HG03045 (cell line): ENCODE measurements around the gene RFPL3.
"Not testable (repeated sequence)": the region's sequence is repeated elsewhere in the genome, so short reads cannot be mapped to it uniquely, and the experiment has no call there.

Experiments used
- ATAC-seq: cut with Tn5 transposase; IDR thresholded peaks from one replicate; pipeline ENCODE4 v1.9.1; 2021; ENCODE audit warnings: mild to moderate bottlenecking, moderate library complexity; ENCODE audit not compliant: unreplicated experiment

Gene RFPL3

GRCh38 chr22:32329202-32329645 is 28.4 kb upstream of the RFPL3 start:
- no peak for ATAC-seq

- ATAC-seq: no peak
These were observed 26.3 kb upstream of the RFPL3 start for GRCh38 chr22:32331236-32331917.

GRCh38 chr22:32331918-32332725 is 25.5 kb upstream of the RFPL3 start:
- no peak for ATAC-seq

DNA sequence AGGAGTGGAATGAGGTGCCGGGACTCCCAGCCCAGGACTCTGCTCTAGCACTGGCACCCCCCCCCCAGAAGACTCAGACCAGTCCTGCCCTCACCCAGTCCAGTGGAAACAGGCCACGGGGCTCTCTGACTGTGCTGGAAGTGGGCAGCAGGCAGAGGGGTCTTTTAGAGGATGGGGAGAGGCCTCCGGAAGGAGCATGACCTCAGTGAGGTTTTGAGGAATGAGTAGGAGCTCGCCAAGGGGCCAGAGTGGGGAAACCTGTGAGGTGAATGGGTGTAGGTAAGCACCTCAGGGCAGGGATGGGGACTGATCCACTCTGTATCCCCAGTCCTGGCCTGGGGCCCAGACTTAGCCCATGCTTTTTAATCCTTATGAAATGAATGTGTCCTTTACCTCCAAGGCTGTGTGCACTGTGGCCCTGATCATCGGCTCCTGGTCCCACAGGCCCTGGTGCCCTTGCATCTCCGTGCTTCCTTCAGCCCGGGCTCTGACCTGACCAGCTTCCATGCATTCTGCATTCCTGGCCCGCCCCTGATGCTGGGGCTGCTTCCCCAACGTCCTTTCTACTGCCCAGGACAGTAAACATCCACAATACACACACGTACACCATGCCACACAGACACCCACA is 24.4 kb upstream of the RFPL3 start:
- no peak for ATAC-seq

GRCh38 chr22:32333769-32334659 is 23.7 kb upstream of the RFPL3 start:
- no peak for ATAC-seq

- no peak for ATAC-seq
These were observed 22.9 kb upstream of the RFPL3 start for GRCh38 chr22:32334660-32335365.

GRCh38 chr22:32335471-32335870 is 22.2 kb upstream of the RFPL3 start:
- no peak for ATAC-seq

- no peak for ATAC-seq
These were observed 21.5 kb upstream of the RFPL3 start for GRCh38 chr22:32336121-32336603.

DNA sequence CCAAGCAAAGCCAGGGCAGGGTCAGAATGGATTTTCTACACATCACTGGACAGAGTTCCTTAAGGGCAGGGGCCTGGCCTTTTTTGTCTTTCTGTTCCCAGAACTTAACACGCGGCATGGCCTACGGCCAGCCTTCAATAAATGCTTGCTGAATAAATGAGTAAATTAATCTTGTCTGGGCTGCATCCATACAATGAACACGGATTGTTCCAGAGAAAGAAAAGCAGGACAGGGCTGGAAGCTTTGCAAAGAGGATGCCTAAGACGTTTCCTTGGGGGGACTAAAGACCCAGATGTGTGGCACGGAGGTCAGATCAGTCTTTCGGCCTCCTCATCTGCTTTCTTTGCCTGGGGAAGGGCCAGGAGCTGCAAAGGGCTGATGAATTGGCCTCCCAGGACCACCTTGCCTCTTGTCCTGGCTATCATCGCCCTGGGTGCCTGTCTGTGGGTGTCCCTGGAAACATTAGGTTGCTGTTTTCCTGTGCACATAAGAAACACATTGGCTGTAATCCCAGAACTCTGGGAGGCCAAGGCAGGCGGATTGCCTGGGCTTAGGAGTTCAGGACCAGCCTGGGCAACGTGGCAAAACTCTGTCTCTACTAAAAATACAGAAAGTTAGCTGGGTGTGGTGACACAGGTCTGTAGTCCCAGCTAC is 20.8 kb upstream of the RFPL3 start:
- no peak for ATAC-seq

DNA sequence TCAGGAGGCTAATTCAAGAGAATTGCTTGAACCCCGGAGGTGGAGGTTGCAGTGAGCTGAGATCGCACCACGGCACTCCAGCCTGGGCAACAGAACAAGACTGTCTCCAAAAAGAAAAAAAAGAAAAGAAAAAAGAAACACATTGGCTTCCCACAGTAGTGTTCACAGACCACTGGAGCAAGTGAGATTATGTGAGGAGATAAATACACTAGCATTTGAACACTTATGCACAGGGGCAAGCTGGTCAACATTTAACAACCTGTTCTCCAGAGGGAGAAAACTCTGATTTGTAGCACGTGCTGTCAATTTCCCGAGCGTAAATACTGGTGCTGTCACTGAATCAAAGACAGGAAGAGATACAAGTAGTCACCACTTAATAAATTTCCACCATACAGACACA is 20.2 kb upstream of the RFPL3 start:
- not testable (repeated sequence) for ATAC-seq

DNA sequence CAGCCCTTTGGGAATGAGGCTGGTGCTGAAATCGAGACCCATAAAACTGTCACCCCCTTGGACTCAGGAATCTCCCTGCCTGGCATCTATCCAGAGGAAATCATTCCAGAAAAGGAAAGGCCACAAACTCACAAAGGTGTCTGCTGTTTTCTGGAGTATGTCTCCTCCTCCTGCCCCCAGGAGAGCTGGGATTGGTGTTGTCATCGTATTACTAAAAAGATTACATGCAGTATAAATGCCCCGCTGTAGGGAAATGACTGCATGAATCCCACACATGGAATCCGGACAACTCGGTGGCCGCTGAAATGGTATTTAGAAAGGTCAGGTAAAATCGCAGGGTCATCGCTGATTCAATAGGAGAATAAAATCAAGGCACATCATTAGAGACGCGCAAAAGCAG is 18.9 kb upstream of the RFPL3 start:
- no peak for ATAC-seq

GRCh38 chr22:32339190-32340012 is 18.3 kb upstream of the RFPL3 start:
- ATAC-seq: no peak

GRCh38 chr22:32340411-32340810 is 17.3 kb upstream of the RFPL3 start:
- ATAC-seq: no peak

- no peak for ATAC-seq
These were observed 16.4 kb upstream of the RFPL3 start for GRCh38 chr22:32341122-32341740.

DNA sequence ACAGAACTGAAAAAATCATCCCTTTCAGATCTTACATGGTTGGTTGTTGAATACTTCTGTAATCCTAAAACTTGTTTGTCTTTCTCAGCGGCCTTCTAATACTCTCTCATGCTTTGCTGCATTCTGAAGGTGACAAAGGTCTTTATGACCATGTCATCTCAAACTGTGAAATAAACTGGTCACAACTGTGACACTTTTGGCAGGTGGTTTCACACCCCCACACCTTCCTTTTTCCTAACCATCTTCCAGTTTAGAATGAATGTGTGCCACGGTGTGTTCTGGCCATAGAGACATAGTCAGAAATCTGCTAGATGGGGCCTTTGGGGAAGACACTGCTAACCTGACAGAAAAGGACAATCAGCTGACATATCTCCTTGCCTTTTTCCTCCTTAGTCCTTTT is 14.7 kb upstream of the RFPL3 start:
- no peak for ATAC-seq

DNA sequence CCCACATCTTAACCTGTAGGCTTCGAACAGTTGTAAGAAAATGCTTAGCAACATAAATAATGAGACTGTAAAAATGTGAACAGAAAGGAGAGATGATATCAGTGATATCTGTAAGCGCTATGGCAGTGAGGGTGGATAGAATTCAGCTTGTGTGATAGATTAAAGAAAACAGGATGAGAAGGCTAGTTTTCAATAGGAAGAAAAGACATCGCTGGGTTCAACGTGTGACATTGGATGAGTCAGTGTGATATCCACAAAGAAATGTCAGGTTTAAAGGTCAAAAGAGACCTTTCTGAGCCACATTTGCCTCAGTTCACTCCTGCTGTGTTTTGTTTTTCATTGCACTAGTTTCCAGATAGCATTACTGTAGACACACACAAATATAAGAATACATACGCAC is 13.7 kb upstream of the RFPL3 start:
- no peak for ATAC-seq

DNA sequence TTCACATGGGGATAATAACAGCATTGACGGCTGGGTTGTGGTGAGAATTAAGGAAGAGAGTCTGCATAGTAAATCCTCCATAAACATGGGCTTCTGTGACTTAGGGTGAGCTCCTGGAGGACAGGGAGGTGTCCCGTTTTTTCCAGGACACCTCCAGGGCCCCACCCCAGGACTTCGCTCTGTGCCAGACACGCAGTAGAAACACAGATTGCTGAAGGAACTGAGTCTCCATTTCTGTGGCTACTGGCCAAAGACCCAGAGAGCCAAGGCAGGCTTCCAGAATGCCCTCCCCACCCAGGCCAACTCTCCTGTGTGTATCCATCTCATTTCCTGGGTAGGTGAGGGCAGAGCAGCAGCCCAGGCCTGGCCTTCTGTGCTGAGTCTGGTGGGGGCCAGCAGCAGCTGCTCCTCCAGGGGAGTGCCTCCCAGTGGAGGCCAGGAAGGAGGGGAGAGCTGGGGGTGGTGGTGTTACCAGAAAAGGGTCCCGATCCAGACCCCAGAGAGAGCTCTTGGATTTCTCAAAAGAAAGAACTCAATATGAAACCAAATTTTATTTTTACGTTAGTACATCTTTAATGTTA is 9.5 kb upstream of the RFPL3 start:
- no peak for ATAC-seq

DNA sequence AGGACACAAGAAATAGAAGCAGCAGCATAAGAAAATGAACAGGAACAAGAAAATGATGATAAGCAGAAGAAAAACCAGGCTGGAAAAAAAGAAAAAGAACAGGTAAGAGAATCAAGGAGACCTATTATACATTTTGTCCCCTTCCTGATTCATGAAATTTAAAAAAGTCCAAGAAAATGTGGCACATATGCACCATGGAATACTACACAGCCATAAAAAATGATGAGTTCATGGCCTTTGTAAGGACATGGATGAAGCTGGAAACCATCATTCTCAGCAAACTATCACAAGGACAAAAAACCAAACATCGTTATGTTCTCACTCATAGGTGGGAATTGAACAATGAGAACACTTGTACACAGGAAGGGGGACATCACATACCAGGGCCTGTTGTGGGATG is 5.8 kb upstream of the RFPL3 start:
- ATAC-seq: not testable (repeated sequence)
